ENCODE results near the gene SEC31B.
A peak's percentile ranks its signal among the peaks of the same experiment; 100 is the strongest.

The SEC31B gene

GRCh38 chr10:100528123-100528886 lies 8.6 kb upstream of the SEC31B start:
- DNase-seq: no peak

- no peak for DNase-seq
Observed at GRCh38 chr10:100524638-100525037, 5.0 kb upstream of the SEC31B start.

- DNase-seq: no peak
Observed at GRCh38 chr10:100524206-100524605, 4.5 kb upstream of the SEC31B start.

GRCh38 chr10:100522945-100523344 lies 3.3 kb upstream of the SEC31B start:
- no peak for DNase-seq

DNA sequence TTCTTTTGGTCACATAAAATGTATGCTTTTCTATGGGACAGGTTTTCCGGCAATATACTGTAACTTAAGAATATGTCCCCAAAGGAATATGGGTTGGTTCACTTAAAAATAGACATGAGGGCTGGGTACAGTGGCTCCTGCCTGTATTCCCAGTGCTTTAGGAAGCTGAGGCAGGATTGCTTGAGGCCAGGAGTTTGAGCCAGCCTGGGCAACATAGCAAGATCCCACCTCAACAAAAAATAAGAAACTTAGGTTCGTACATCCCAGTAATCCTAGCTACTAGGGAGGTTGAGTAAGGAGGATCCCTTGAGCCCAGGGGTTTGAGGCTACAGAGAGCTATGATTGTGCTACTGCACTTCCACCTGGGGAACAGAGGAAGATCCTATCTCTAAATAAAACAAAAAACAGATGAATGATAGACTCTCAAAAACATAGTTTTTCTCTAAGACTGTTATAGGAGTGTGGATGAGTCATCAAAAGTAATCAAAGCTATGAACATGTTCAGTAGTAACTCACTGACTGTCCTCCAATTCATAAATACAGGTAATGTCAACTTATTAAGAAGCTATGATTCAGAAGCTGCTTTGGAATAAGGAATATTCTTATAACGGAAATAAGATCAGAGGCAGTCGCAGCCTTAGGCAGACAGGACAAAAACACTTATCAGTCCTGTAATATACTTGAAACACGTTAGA lies 2.6 kb upstream of the SEC31B start:
- no peak for DNase-seq

GRCh38 chr10:100520811-100521210 lies 1.1 kb upstream of the SEC31B start:
- DNase-seq: no peak

- peak; percentile 54 for DNase-seq
Observed at GRCh38 chr10:100518761-100519241, 860 bp downstream of the SEC31B start.

DNA sequence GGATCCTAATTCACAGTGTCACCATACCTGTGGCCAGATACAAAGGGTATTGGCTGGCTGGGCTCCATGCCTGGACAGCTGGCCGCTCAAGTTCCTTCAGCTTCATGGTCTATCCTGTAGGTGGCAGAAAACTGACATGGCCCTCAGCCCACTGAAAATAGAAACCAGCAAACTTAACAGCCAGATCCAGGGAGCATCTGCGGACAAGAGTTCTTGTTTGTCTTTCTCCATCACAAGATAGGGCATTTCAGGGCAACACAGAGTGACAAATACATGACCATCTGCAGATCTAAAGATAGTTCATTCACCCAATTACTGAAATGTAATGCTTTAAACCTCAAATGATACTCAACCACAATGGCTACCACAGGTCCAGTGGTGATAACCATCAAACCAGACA lies 2.8 kb downstream of the SEC31B start:
- DNase-seq: no peak

DNA sequence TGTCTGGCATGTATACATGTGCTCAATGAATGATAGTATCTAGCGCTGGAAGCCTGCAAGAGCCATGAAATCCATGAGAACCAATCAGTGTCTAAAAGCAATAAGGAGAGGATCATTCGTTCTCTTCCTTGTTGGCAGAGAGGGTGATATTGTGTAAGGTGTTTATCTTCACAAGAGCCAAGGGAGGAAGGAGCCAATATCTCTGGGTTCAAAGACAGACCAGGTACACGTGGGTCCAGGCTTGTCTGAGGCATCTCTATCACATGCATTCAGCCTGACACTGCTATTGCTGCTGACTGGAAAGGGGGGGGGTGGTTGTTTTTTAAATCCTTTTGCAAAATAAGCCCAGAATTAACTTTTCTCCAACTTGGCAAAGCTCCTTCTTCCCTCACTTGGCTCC lies 4.0 kb downstream of the SEC31B start:
- DNase-seq: no peak

- DNase-seq: no peak
Observed at GRCh38 chr10:100510533-100511308, 8.9 kb downstream of the SEC31B start.

DNA sequence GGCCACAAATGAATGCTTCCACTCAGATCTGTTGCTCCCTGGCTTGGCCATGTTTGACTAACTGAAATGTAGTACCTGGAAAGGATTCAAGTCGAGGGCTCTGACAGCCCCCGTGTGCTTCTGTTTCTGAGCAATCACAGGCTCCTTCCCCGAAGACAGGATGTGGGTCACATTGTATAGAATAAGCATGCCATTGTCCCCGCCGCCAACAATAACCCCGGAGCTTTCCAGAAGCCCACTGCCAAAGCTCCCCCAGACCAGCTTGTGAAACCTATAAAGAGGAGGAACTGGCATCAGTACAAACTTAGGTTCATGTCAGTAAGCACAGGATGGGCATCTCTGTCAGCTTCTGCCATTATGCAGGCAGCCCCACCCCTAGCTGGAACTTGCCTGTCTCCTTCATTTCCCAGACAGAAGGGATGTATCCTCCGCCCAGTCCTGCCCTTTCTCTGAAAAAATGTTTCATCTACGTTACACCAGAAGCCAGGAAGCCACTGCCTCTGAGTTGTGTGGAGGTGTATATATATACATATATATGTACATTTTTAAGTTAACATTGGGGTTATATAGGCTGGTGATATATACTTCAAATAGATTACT lies 10.3 kb downstream of the SEC31B start:
- no peak for DNase-seq

- peak; percentile 63 for DNase-seq
Observed at GRCh38 chr10:100508691-100509150, 10.9 kb downstream of the SEC31B start.

- DNase-seq: no peak
Observed at GRCh38 chr10:100508266-100508665, 11.4 kb downstream of the SEC31B start.

DNA sequence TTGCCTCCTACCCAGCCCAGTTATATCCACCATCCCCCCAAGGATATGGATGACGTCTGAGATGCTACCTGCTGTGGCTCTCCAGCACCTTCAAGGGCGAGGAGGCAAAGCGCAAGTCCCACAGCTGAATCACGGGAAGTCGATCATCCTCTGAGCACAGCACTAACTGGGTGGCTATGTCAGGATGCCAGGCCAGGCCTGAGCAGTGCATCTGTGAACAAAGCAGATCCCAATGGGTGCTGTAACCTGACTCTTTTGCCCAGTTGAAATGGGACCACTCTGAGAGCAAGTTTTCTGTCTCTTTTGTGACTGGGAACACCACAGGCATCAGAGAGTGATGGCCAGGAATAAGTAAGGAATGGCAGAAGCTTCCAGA lies 12.3 kb downstream of the SEC31B start:
- no peak for DNase-seq

DNA sequence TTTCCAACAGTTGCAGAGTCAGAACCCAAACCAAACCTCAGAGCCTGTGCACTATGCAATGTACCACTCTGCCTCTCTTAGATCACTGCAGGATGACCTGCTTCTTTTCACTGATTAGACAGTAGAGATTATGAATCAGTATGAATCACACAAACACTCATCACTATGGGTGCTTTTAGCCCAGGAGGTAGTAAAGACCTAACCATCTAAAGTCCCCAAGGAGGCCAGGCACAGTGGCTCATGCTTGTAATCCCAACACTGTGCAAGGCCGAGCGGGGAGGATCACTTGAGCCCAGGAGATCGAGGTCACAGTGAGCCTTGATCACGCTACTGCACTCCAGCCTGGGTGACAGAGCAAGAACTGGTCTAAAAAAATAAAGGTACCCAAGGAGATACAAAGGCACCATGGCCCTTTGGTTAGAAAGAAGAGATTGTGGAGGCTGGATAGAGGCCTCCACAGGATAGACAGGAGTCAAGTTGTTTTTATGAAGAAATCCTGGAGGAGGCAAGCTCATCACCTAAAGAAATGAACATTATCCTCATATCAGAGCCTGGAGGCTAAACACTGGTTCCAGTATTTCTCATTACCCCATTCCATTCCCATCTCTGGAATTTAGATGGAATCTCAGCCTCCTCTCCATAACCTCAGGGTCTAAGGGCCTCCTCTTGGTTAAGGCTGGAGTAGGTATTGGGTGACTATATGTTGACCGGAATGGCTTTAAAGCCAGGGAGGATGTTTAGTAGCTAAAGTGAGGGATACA lies 12.9 kb downstream of the SEC31B start:
- peak; percentile 77 for DNase-seq

GRCh38 chr10:100505164-100505563 lies 14.5 kb downstream of the SEC31B start:
- no peak for DNase-seq

- DNase-seq: peak; percentile 84
Observed at GRCh38 chr10:100504096-100504495, 15.6 kb downstream of the SEC31B start.

DNA sequence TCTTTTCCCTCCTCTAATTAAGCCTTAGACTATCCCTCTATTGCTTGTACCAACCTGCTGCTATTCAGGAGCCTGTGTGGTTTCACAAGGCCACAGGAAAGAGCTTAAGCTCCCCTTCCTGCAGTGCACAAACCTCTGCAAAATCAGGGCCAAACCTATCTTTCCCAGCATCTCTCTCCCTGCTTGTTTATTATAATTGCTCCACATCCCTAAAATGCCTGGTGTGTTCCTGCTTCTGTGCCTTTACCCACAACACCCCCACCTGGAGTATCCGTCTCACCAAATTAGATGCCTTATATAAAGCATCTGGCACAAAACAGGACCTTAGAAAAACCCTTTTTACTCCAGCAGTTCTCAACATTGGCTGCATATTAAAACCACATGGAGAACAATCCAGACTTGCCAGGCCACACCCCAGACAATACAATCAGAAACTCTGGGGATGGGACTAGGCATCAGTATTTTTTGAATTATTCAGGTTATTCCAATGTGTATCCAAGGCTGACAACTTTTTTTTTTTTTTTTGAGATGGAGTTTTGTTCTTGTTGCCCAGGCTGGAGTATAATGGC lies 16.7 kb downstream of the SEC31B start:
- peak; percentile 29 for DNase-seq

DNA sequence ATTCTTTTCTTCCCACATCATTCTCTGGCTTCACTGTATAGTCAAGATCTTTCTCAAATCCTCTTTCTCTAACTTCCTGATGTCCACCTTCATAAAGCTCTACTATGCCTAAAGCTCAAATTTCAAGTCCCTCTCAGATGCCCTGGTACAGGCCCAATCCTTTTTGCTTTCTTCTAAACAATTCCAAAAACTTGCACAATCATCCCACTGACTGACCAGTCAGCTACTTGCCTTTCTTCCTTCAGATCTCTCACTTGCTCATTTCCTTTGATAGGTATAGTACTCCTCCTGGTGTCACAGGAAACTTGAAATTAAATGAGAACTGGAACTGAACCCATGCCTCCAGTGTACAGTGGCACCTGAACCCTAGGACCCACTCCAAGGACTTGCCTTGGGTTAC lies 18.2 kb downstream of the SEC31B start:
- DNase-seq: no peak

DNA sequence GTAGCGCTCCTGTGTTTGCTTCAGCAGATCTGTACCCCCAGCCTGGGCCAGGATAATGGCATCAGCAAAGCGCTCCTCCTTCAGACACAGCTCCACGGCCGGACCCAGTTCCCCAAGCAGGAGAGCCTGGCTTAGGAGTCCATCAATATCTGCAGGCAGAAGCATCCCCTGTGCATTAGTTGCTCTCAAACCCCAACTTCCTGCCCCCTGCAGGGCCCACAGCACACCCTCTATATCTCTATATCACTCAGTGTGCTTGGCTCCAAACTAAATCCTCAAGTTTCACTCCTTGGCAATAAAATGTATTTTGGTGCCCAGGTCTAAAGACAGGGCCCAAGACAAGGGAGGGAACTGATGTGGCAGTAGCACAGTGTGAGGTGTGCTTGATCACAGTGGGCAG lies 21.6 kb downstream of the SEC31B start:
- DNase-seq: no peak

DNA sequence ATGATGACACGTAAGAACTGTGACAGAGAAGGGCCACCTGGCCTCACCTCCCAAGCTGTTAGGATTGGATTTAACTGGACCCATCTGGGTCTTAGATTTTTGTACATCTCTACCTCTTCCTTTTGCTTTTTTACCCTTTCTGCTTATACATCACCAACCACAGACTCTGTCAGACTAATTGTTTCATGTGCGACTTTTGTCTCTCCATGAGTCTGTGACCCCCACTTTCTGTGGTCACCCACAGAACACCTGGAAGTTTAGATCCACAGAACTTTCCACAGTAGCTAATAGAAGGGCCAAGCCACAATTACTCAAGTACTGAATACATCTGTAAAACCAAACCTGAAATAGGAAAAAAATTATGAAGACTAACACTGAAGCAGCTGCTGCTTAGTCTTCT lies 23.1 kb downstream of the SEC31B start:
- no peak for DNase-seq

DNA sequence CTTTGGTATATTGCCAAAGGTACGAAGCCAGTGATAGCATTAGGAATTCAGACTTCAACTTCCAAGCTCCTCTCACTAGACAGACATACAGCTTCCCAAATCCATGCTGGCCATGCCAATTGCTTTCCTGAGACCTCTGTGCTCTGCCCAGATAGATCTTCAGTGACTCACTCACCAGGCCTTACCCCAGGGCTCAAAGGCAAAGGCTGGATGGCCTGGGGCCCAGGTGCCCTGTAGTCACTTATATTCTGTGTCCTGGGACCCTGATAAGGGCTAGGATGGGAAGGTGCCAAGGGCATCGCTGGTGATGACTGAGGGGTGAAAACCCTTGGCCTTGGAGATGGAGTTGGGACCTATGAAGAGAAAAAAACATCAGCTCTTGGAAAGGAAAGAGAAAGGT lies 29.1 kb downstream of the SEC31B start:
- no peak for DNase-seq
